Brain microvascular endothelial cell (primary cell): ENCODE data around the gene GASK1A.

ENCODE experiments used
- DNase-seq: peaks from one replicate; pipeline ENCODE4 v3.0.0-alpha.2; 2020
- H3K27ac ChIP-seq: fragments of 250-450 bp; sonication (Bioruptor Pico); 2 replicates; pipeline ENCODE4 v1.5.1; 2020; ENCODE audit warnings: mild to moderate bottlenecking, moderate library complexity
- H3K27me3 ChIP-seq: fragments of 250-450 bp; sonication (Bioruptor Pico); replicated peaks from 2 replicates; pipeline ENCODE4 v1.5.1; 2020; ENCODE audit warnings: mild to moderate bottlenecking
- H3K36me3 ChIP-seq: fragments of 250-450 bp; sonication (Bioruptor Pico); replicated peaks from 2 replicates; pipeline ENCODE4 v1.5.1; 2020; ENCODE audit warnings: mild to moderate bottlenecking
- H3K4me3 ChIP-seq: 2 replicates; pipeline ENCODE4 v1.5.1; 2011; ENCODE audit warnings: low read depth, mild to moderate bottlenecking, control low read depth, low read length, moderate library complexity
- in situ Hi-C: cut with HindIII; loops from 2 replicates; pipeline ENCODE4 v1.10.0; 2017; ENCODE audit warnings: low sequenced_read_pairs, low pct_ligation_motif_present
- TF ChIP-seq, protein P1 (sequence below): IDR thresholded peaks from 2 replicates; pipeline ENCODE4 v1.5.1; 2011; ENCODE audit warnings: low read depth, mild to moderate bottlenecking, moderate library complexity, low read length, control low read depth, inconsistent platforms; ENCODE audit errors: missing control alignments

The GASK1A gene

DNA sequence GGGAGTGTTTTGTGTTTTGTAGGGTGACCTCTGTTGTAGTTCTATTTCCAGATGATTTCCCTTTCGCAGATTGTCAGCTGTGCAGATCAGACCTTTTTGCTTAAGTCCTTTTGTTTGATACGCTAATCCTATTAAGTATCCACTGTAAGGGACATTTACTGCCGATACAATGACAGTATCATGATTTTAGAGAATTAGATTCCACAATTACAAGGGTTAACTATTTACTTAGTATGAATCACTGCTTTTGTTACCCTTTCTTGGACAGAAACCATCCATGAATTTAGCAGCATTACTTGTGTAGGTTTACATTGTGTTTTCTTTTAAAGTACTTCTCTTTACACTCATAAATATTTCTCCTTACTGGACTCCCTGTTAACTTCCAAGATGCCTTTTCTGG, 41.8 kb upstream of the GASK1A start:
- no peak for DNase-seq
- in situ Hi-C loops, result no loop called here
- no peaks in the 10 kb centered on the region for H3K27me3 ChIP-seq
- no peak overlapping the region for H3K4me3 ChIP-seq
- no peaks in the 10 kb centered on the region for H3K36me3 ChIP-seq
- TF ChIP-seq, protein P1, sequence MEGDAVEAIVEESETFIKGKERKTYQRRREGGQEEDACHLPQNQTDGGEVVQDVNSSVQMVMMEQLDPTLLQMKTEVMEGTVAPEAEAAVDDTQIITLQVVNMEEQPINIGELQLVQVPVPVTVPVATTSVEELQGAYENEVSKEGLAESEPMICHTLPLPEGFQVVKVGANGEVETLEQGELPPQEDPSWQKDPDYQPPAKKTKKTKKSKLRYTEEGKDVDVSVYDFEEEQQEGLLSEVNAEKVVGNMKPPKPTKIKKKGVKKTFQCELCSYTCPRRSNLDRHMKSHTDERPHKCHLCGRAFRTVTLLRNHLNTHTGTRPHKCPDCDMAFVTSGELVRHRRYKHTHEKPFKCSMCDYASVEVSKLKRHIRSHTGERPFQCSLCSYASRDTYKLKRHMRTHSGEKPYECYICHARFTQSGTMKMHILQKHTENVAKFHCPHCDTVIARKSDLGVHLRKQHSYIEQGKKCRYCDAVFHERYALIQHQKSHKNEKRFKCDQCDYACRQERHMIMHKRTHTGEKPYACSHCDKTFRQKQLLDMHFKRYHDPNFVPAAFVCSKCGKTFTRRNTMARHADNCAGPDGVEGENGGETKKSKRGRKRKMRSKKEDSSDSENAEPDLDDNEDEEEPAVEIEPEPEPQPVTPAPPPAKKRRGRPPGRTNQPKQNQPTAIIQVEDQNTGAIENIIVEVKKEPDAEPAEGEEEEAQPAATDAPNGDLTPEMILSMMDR, result no peak
- no peak overlapping the region for H3K27ac ChIP-seq

DNA sequence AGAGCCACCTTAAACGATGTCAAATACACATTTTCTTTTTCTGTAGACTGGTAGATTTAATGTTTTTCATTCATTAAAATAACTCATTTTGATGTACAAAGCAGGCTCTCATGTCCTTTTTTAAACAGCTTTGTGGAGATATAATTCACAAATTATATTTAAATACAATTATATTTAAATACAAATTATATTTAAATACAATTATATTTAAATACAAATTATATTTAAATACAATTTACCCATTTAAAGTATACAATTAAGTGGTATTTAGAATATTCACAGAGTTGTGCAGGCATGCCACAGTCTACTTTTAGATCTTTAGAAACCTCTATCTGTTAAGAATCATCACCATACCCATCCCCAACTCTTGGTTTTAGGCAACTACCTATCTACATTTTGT, 36.4 kb upstream of the GASK1A start:
- no peak for DNase-seq
- TF ChIP-seq, protein P1, result no peak
- in situ Hi-C loops, result no loop called here
- no peak overlapping the region for H3K4me3 ChIP-seq
- H3K27ac ChIP-seq, result no peak overlapping the region
- H3K36me3 ChIP-seq, result no peaks in the 10 kb centered on the region
- H3K27me3 ChIP-seq, result no peaks in the 10 kb centered on the region

DNA sequence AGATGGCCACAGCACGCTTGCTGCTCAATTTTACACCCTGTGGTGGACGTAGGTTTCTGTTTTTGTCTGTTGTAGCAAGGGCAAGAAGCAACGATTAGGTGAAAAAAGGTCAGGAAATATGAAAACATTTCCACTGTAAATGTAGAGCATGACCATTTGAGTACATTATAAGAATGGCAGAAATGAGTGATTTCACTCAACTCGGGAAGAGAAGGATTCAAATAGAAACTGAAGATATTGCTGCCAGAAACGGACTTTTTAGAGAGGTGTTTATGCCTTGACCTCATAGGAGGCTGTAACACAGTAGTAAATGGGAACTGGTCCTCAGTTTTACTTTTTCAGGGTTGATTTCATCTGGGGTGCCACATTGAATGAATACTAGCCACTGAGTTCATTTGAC, 33.1 kb upstream of the GASK1A start:
- Histone ChIP-seq H3K27ac (no peak overlapping the region), H3K27me3 (no peaks in the 10 kb centered on the region), H3K36me3 (no peaks in the 10 kb centered on the region), H3K4me3 (no peak overlapping the region)
- in situ Hi-C loops, result no loop called here
- TF ChIP-seq, protein P1, result no peak
- no peak for DNase-seq

DNA sequence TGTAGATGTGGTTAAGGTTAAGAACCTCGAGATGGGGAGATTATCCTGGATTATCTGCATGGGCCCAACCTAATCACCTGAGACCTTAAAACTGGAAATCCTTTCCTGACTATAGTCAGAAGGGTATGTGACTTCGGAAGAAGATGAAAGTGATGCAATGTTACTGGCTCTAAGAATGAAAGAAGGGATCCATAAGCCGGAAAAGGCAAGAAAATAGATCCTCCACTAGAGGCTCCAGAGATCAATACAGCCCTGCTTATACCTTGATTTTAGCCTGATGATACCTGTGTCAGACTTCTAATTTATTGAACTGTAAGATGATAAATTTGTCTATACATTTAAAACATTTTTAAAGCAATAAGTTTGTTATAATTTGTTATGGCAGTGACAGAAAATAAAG, 21.5 kb upstream of the GASK1A start:
- DNase-seq, result no peak
- Histone ChIP-seq H3K27ac (no peak overlapping the region), H3K4me3 (no peak overlapping the region), H3K36me3 (no peaks in the 10 kb centered on the region), H3K27me3 (no peaks in the 10 kb centered on the region)
- TF ChIP-seq, protein P1, result peak; percentile 31
- in situ Hi-C loops, result no loop called here

DNA sequence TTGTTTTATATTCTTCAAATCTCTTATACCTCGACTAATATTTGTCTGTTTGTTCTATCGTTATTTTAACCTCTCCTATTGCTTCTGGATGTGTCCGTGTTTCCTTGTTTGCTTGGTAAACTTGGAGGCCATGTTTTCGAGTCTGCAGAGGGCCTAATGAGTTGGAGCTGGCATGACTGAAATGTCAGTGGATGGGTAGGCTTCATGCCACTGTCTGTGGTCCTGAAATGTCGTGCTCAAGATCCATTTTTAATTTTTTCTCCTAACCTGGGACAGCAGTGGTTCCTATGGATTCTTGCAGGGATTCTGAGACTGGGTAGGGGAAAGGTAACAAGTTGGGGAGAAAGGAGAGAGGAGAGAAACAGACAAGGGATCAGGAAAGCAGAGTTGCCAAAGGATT, 18.8 kb upstream of the GASK1A start:
- Histone ChIP-seq H3K4me3 (no peak overlapping the region), H3K36me3 (no peaks in the 10 kb centered on the region), H3K27ac (no peak overlapping the region), H3K27me3 (no peaks in the 10 kb centered on the region)
- TF ChIP-seq, protein P1, result no peak
- DNase-seq, result peak; percentile 20
- in situ Hi-C loops, result no loop called here

DNA sequence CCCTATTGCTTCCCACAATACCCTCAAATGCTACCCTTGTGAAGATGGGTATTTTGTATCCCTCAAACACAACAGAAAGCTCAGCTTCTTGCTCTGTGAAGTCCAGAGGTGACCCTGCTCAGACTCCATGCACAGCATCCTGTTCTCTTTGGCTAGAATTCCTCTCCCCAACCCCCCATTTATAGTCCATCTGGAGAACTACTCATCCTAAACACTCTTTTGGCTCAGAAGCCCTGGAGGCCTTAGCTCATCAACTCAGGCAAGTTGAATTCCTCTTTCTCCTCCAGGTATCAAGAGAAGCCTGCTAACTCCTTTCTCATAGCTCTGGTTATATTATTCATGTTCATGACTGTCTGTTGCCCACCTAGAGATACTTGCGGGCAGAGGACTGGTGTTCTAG, 18.3 kb upstream of the GASK1A start:
- TF ChIP-seq, protein P1, result no peak
- DNase-seq, result no peak
- in situ Hi-C loops, result no loop called here

More for the DNA sequence above, 18.3 kb upstream of the GASK1A start:
- Histone ChIP-seq H3K4me3 (no peak overlapping the region), H3K27me3 (no peaks in the 10 kb centered on the region), H3K27ac (no peak overlapping the region), H3K36me3 (no peaks in the 10 kb centered on the region)
